ENCODE results near the gene SVOPL. TPM values are rescaled to one million over a fixed set of nuclear protein-coding genes. Genes with fewer than 3 reads are reported as not detected.

SVOPL gene
- total RNA-seq, 1 donor from 2014 or later: 1.1 TPM

GRCh38 chr7:138665249-138665648 lies 35.9 kb downstream of the SVOPL start:
- TF ChIP-seq CTCF (IDR thresholded peaks at IDR 0.05; ENCODE audit: unreplicated experiment): no peak
- Mint-ChIP-seq H3K4me1 (peaks cover 72% of the 10 kb centered on the region), H3K9me3 (peaks cover 13% of the 10 kb centered on the region), H3K27ac (peak overlapping the region; percentile 91), H3K4me3 (peak overlapping the region; percentile 57), H3K36me3 (peaks cover 9% of the 10 kb centered on the region), H3K27me3 (ENCODE audit: low read depth) (no peaks in the 10 kb centered on the region)
- no peak for DNase-seq (ENCODE audit: low spot score in 2 of 2, unreplicated experiment in 2 of 2)

GRCh38 chr7:138663725-138664710 lies 37.1 kb downstream of the SVOPL start:
- no peak for TF ChIP-seq CTCF (IDR thresholded peaks at IDR 0.05; ENCODE audit: unreplicated experiment)
- Mint-ChIP-seq H3K4me1 (peaks cover 81% of the 10 kb centered on the region), H3K27me3 (ENCODE audit: low read depth) (no peaks in the 10 kb centered on the region), H3K9me3 (peaks cover 12% of the 10 kb centered on the region), H3K36me3 (peaks cover 5% of the 10 kb centered on the region), H3K4me3 (peak overlapping the region; percentile 70), H3K27ac (peak overlapping the region; percentile 99)
- DNase-seq (ENCODE audit: low spot score in 2 of 2, unreplicated experiment in 2 of 2): peak in 1 of 2 experiments; percentile 48

GRCh38 chr7:138662991-138663320 lies 38.2 kb downstream of the SVOPL start:
- H3K4me1 Mint-ChIP-seq: peaks cover 82% of the 10 kb centered on the region

GRCh38 chr7:138662076-138662990 lies 38.8 kb downstream of the SVOPL start:
- H3K27ac Mint-ChIP-seq: peak overlapping the region; percentile 99
- H3K27me3 Mint-ChIP-seq (ENCODE audit: low read depth): no peaks in the 10 kb centered on the region
- H3K36me3 Mint-ChIP-seq: peaks cover 4% of the 10 kb centered on the region
- peaks cover 7% of the 10 kb centered on the region for H3K9me3 Mint-ChIP-seq
- no peak overlapping the region for H3K4me3 Mint-ChIP-seq
- H3K4me1 Mint-ChIP-seq: peaks cover 77% of the 10 kb centered on the region
- DNase-seq (ENCODE audit: low spot score in 2 of 2, unreplicated experiment in 2 of 2): no peak
- no peak for TF ChIP-seq CTCF (IDR thresholded peaks at IDR 0.05; ENCODE audit: unreplicated experiment)

More at GRCh38 chr7:138662991-138663320, 38.2 kb downstream of the SVOPL start:
- Mint-ChIP-seq H3K36me3 (peaks cover 4% of the 10 kb centered on the region), H3K9me3 (peaks cover 9% of the 10 kb centered on the region), H3K4me3 (no peak overlapping the region), H3K27ac (peak overlapping the region; percentile 99), H3K27me3 (ENCODE audit: low read depth) (no peaks in the 10 kb centered on the region)
- TF ChIP-seq CTCF (IDR thresholded peaks at IDR 0.05; ENCODE audit: unreplicated experiment): no peak
- no peak for DNase-seq (ENCODE audit: low spot score in 2 of 2, unreplicated experiment in 2 of 2)

- H3K27me3 Mint-ChIP-seq (ENCODE audit: low read depth): no peaks in the 10 kb centered on the region
- peak overlapping the region; percentile 99 for H3K27ac Mint-ChIP-seq
- no peak for DNase-seq (ENCODE audit: low spot score in 2 of 2, unreplicated experiment in 2 of 2)
- peaks cover 65% of the 10 kb centered on the region for H3K4me1 Mint-ChIP-seq
- H3K4me3 Mint-ChIP-seq: no peak overlapping the region
- peaks cover 10% of the 10 kb centered on the region for H3K9me3 Mint-ChIP-seq
- H3K36me3 Mint-ChIP-seq: peaks cover 6% of the 10 kb centered on the region
- no peak for TF ChIP-seq CTCF (IDR thresholded peaks at IDR 0.05; ENCODE audit: unreplicated experiment)
These were observed 40.0 kb downstream of the SVOPL start for GRCh38 chr7:138661069-138661635.
